Measurements from ENCODE around the gene SBF1.

SBF1 gene

DNA sequence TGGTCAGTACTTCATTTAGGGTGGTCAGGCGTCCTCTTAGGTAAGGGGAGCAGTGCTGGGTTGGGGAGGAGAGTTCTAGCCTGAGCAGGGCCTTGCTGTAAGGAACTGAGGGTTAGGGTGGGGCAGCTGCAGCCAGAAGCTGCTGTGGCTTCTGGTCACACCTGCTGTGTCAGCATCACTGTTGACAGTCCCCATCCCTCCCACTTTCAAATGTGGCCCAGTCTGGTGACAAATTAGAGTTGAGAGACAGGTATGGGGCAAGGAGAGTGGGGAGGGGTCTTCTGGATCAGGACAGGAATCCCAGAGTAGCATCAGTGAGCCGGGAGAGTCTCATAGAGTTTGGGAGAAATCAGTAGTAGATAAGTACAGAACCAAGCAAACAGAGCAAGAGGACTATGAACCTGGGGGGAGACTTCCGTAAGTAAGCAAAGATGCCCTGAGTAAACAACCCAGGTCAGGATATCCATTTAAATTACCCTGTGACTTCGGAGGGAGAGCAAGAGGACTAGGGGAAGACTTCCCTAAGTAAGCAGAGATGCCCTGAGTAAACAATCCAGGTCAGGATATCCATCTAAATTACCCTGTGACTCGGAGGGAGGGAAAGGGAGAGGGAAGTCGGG is 78.0 kb downstream of the SBF1 start:
- DNase-seq, result no peak
